ENCODE results near the gene CLEC20A.

The CLEC20A gene

GRCh38 chr1:178458203-178458602 is 38.6 kb downstream of the CLEC20A start:
- no peak for TF ChIP-seq CTCF (conservative IDR thresholded peaks at IDR 0.05; ENCODE audit: control insufficient read depth, insufficient read depth, low read depth, low read length)
- DNase-seq (ENCODE audit: low read depth) = no peak
- H3K4me3 ChIP-seq (ENCODE audit: control insufficient read depth, low read depth, low read length) = no peak overlapping the region

- DNase-seq (ENCODE audit: low read depth) = no peak
- TF ChIP-seq CTCF (conservative IDR thresholded peaks at IDR 0.05; ENCODE audit: control insufficient read depth, insufficient read depth, low read depth, low read length) = no peak
- H3K4me3 ChIP-seq (ENCODE audit: control insufficient read depth, low read depth, low read length) = no peak overlapping the region
These were observed 39.1 kb downstream of the CLEC20A start for GRCh38 chr1:178457651-178458050.

DNA sequence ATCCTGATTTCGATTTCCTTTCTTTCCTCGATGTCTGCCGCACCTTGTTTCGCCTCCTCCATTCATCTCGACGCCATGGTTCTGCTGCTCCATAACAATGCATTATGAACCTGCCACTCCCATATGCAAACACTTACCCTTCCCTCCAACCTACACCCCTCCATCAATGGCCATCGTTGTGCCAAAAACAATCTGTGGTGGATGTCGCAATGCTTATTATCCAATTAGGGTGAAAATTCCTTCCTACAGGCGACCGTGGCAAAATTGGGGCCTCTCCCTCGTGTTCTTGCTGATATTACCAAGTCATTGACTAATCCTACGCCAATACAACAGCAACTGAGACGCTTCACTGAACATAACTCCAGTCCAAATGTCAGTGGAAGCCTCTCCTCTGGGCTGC is 40.3 kb downstream of the CLEC20A start:
- no peak for TF ChIP-seq CTCF (conservative IDR thresholded peaks at IDR 0.05; ENCODE audit: control insufficient read depth, insufficient read depth, low read depth, low read length)
- H3K4me3 ChIP-seq (ENCODE audit: control insufficient read depth, low read depth, low read length) = no peak overlapping the region
- DNase-seq (ENCODE audit: low read depth) = no peak

GRCh38 chr1:178452013-178452412 is 44.8 kb downstream of the CLEC20A start:
- H3K4me3 ChIP-seq (ENCODE audit: control insufficient read depth, low read depth, low read length) = no peak overlapping the region
- TF ChIP-seq CTCF (conservative IDR thresholded peaks at IDR 0.05; ENCODE audit: control insufficient read depth, insufficient read depth, low read depth, low read length) = no peak
- DNase-seq (ENCODE audit: low read depth) = no peak

DNA sequence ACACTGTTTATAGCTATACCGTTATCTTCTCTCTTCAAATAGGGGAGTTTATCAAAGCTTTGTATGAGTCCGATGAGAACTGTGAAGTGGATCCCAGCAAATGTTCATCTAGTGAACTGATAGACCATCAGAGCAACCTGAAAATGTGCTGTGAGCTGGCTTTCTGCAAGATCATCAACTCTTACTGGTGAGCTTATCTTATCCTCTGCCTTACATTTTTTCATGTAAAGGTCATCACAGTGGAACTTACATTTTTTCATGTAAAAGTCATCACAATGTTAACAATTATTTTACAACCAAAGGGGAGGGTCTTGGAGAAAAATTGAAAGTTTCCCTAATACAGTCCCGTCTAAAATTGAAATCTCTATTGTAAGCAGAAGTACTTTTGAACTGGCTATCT is 45.2 kb downstream of the CLEC20A start:
- no peak overlapping the region for H3K4me3 ChIP-seq (ENCODE audit: control insufficient read depth, low read depth, low read length)
- peak; percentile 22 for DNase-seq (ENCODE audit: low read depth)
- TF ChIP-seq CTCF (conservative IDR thresholded peaks at IDR 0.05; ENCODE audit: control insufficient read depth, insufficient read depth, low read depth, low read length) = no peak

DNA sequence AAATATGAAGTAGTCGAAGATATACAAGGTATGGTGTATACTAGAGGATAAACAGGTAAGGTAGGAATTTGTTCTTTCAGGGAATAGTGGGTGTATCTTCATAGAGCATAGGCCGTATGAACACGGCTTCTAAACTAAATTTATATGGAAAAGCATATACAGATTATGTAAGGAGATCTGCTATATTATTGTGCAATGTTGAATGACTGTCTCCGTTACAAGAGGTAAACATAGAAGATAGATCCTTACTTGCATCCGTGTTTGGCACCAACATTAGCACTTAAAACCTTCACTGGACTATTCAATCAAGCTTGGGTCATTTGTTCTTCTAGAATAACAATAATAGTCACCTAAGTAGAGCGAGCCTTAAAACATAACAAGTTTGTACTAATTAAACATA is 45.9 kb downstream of the CLEC20A start:
- no peak overlapping the region for H3K4me3 ChIP-seq (ENCODE audit: control insufficient read depth, low read depth, low read length)
- no peak for TF ChIP-seq CTCF (conservative IDR thresholded peaks at IDR 0.05; ENCODE audit: control insufficient read depth, insufficient read depth, low read depth, low read length)
- DNase-seq (ENCODE audit: low read depth) = no peak

DNA sequence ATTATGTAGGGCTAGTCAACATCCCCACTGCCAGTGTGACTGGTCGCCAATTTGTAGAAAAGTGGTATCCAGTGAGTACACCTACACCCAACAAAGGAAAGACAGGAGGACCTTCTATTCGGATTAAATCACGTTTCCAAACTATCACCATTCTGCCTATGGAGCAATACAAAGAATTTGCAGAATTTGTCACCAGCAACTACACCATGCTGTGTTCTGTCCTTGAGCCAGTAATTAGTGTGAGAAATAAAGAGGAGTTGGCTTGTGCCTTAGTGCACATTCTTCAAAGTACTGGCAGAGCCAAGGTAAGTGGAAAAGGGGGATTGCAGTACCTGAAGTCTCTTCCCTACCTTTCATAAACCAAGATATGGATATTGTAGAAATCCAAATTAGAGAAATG is 53.8 kb downstream of the CLEC20A start:
- no peak for DNase-seq (ENCODE audit: low read depth)

More for the DNA sequence above, 53.8 kb downstream of the CLEC20A start:
- TF ChIP-seq CTCF (conservative IDR thresholded peaks at IDR 0.05; ENCODE audit: control insufficient read depth, insufficient read depth, low read depth, low read length) = no peak
- H3K4me3 ChIP-seq (ENCODE audit: control insufficient read depth, low read depth, low read length) = no peak overlapping the region
